HG03097 (cell line): ENCODE results near the gene SLC4A7.
"Not testable (repeated sequence)": the region's sequence is repeated elsewhere in the genome, so short reads cannot be mapped to it uniquely, and the experiment has no call there.

Experiments
- ATAC-seq: cut with Tn5 transposase; IDR thresholded peaks from one replicate; pipeline ENCODE4 v1.9.1; 2021; ENCODE audit not compliant: unreplicated experiment, low FRiP score

Gene SLC4A7

GRCh38 chr3:27328982-27329762 is 155.0 kb downstream of the SLC4A7 start:
- ATAC-seq: not testable (repeated sequence)

- ATAC-seq: no peak
These were observed 157.3 kb downstream of the SLC4A7 start for GRCh38 chr3:27326629-27327545.

GRCh38 chr3:27326202-27326601 is 158.0 kb downstream of the SLC4A7 start:
- no peak for ATAC-seq

GRCh38 chr3:27325419-27325818 is 158.8 kb downstream of the SLC4A7 start:
- ATAC-seq: no peak

GRCh38 chr3:27324686-27325085 is 159.5 kb downstream of the SLC4A7 start:
- no peak for ATAC-seq

- ATAC-seq: no peak
These were observed 161.1 kb downstream of the SLC4A7 start for GRCh38 chr3:27323087-27323570.
